ENCODE results near the gene AKAP14.

Gene AKAP14

GRCh38 chrX:119870626-119871131, 25.0 kb upstream of the AKAP14 start:
- H3K4me1 ChIP-seq (ENCODE audit: insufficient read depth, low read length, poor library complexity, severe bottlenecking) = peaks cover 6% of the 10 kb centered on the region
- H3K9me3 ChIP-seq (ENCODE audit: insufficient read depth, low read depth, low read length) = no peaks in the 10 kb centered on the region
- H3K36me3 ChIP-seq (ENCODE audit: insufficient read depth, low read length) = no peaks in the 10 kb centered on the region
- TF ChIP-seq EZH2phosphoT487 (IDR thresholded peaks at IDR 0.05; ENCODE audit: borderline replicate concordance) = no peak
- TF ChIP-seq, protein P1, sequence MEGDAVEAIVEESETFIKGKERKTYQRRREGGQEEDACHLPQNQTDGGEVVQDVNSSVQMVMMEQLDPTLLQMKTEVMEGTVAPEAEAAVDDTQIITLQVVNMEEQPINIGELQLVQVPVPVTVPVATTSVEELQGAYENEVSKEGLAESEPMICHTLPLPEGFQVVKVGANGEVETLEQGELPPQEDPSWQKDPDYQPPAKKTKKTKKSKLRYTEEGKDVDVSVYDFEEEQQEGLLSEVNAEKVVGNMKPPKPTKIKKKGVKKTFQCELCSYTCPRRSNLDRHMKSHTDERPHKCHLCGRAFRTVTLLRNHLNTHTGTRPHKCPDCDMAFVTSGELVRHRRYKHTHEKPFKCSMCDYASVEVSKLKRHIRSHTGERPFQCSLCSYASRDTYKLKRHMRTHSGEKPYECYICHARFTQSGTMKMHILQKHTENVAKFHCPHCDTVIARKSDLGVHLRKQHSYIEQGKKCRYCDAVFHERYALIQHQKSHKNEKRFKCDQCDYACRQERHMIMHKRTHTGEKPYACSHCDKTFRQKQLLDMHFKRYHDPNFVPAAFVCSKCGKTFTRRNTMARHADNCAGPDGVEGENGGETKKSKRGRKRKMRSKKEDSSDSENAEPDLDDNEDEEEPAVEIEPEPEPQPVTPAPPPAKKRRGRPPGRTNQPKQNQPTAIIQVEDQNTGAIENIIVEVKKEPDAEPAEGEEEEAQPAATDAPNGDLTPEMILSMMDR (conservative IDR thresholded peaks at IDR 0.05; ENCODE audit: low read length) = no peak
- H3K4me3 ChIP-seq (ENCODE audit: low read length, poor library complexity, severe bottlenecking) = peak overlapping the region; percentile 92
- peak overlapping the region; percentile 46; the same call in 1 of the 2 replicates for H2AFZ ChIP-seq (ENCODE audit: low read length)
- no peaks in the 10 kb centered on the region for H3K27me3 ChIP-seq (ENCODE audit: insufficient read depth, low read length, poor library complexity, severe bottlenecking)
- no peaks in the 10 kb centered on the region for H3K9me2 ChIP-seq (replicated peaks; ENCODE audit: low read depth, low read length)
- peak overlapping the region; percentile 95 for H3K9ac ChIP-seq (ENCODE audit: low read depth, low read length, poor library complexity, severe bottlenecking)
- peaks cover 10% of the 10 kb centered on the region for H4K20me1 ChIP-seq (ENCODE audit: insufficient read depth, low read length, poor library complexity, severe bottlenecking)
- peak overlapping the region; percentile 91 for H3K4me2 ChIP-seq (ENCODE audit: low read depth, low read length, poor library complexity, severe bottlenecking)
- peaks cover 60% of the 10 kb centered on the region for H3K79me2 ChIP-seq (ENCODE audit: insufficient read depth, low read length)
- no peaks in the 10 kb centered on the region; the same call in 1 of the 2 replicates for H3F3A ChIP-seq (ENCODE audit: low read depth)

- no peaks in the 10 kb centered on the region for H3K9me3 ChIP-seq (ENCODE audit: insufficient read depth, low read depth, low read length)
- no peaks in the 10 kb centered on the region for H3K36me3 ChIP-seq (ENCODE audit: insufficient read depth, low read length)
- no peaks in the 10 kb centered on the region for H3K27me3 ChIP-seq (ENCODE audit: insufficient read depth, low read length, poor library complexity, severe bottlenecking)
- peak overlapping the region; percentile 92 for H3K4me3 ChIP-seq (ENCODE audit: low read length, poor library complexity, severe bottlenecking)
- H3K9me2 ChIP-seq (replicated peaks; ENCODE audit: low read depth, low read length) = no peaks in the 10 kb centered on the region
- H3K4me2 ChIP-seq (ENCODE audit: low read depth, low read length, poor library complexity, severe bottlenecking) = peak overlapping the region; percentile 91
- peaks cover 10% of the 10 kb centered on the region for H4K20me1 ChIP-seq (ENCODE audit: insufficient read depth, low read length, poor library complexity, severe bottlenecking)
- peaks cover 63% of the 10 kb centered on the region for H3K79me2 ChIP-seq (ENCODE audit: insufficient read depth, low read length)
- TF ChIP-seq, protein P1 (conservative IDR thresholded peaks at IDR 0.05; ENCODE audit: low read length) = no peak
- TF ChIP-seq EZH2phosphoT487 (IDR thresholded peaks at IDR 0.05; ENCODE audit: borderline replicate concordance) = no peak
- H3K9ac ChIP-seq (ENCODE audit: low read depth, low read length, poor library complexity, severe bottlenecking) = peak overlapping the region; percentile 95
- H3F3A ChIP-seq (ENCODE audit: low read depth) = no peaks in the 10 kb centered on the region; the same call in 1 of the 2 replicates
- peaks cover 6% of the 10 kb centered on the region for H3K4me1 ChIP-seq (ENCODE audit: insufficient read depth, low read length, poor library complexity, severe bottlenecking)
- peak overlapping the region; percentile 87; the same call in 1 of the 2 replicates for H2AFZ ChIP-seq (ENCODE audit: low read length)
Measured at GRCh38 chrX:119871245-119871598, 24.5 kb upstream of the AKAP14 start.

DNA sequence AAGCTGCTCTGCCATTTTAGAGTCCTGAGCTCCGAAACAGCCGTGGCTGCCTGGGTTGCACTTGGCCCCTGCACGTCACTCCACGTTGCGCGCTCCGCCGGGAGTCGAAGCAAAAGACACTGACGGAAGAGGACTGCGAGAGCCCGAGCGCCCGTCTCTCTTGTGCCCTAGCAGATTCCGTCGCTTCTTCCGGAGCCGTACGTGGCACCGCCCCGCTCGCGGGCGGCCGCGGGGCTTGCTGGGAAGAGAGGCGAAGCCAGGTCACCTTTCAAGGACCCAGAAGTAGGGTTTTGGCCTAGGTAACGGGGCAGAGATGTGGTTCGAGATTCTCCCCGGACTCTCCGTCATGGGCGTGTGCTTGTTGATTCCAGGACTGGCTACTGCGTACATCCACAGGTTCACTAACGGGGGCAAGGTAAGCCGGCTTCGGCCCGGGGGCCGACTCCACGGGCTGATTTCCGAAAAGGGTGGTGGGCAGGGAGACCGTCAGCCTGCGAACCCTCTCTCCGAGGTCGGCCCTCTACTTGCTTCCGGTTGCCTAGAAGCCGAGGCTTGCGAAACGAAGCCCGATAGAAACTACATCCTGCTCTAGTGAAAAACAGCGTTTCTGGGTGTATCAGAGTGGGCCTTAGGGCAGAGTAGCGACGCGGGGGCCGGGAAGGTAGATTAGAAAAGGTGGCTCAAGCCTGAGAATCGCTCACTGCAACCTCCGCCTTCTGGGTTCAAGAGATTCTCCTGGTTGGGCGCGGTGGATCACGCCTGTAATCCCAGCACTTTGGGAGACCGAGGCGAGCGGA, 23.9 kb upstream of the AKAP14 start, which contains the start of the genes NDUFA1 and RNF113A:
Gene NDUFA1 (plus strand): TSS at position 234 of the 797 bp plus-strand sequence. CDS start 80 bp downstream, at position 314.
Gene RNF113A (minus strand): TSS at position 135 of the 797 bp plus-strand sequence. CDS start 120 bp downstream, at position 15.
- Histone ChIP-seq H3K36me3 (ENCODE audit: insufficient read depth, low read length) (no peaks in the 10 kb centered on the region), H2AFZ (ENCODE audit: low read length) (peak within 1 kb of the TSS; percentile 87), H3K79me2 (ENCODE audit: insufficient read depth, low read length) (peaks cover 63% of the 10 kb centered on the region), H3K4me3 (ENCODE audit: low read length, poor library complexity, severe bottlenecking) (peak within 1 kb of the TSS; percentile 92), H3K9me2 (replicated peaks; ENCODE audit: low read depth, low read length) (no peaks in the 10 kb centered on the region), H3K4me1 (ENCODE audit: insufficient read depth, low read length, poor library complexity, severe bottlenecking) (peaks cover 6% of the 10 kb centered on the region), H3K9ac (ENCODE audit: low read depth, low read length, poor library complexity, severe bottlenecking) (peak within 1 kb of the TSS; percentile 95), H4K20me1 (ENCODE audit: insufficient read depth, low read length, poor library complexity, severe bottlenecking) (peaks cover 10% of the 10 kb centered on the region), H3K9me3 (ENCODE audit: insufficient read depth, low read depth, low read length) (no peaks in the 10 kb centered on the region), H3K4me2 (ENCODE audit: low read depth, low read length, poor library complexity, severe bottlenecking) (peak within 1 kb of the TSS; percentile 91), H3K27me3 (ENCODE audit: insufficient read depth, low read length, poor library complexity, severe bottlenecking) (no peaks in the 10 kb centered on the region), H3F3A (ENCODE audit: low read depth) (no peaks in the 10 kb centered on the region; the same call in 1 of the 2 replicates)
- no peak for TF ChIP-seq EZH2phosphoT487 (IDR thresholded peaks at IDR 0.05; ENCODE audit: borderline replicate concordance)
- TF ChIP-seq, protein P1 (conservative IDR thresholded peaks at IDR 0.05; ENCODE audit: low read length) = no peak

Measured in Loucy (cell line).